Brain microvascular endothelial cell (primary cell): ENCODE measurements around the gene CMTM3.
A peak's percentile ranks its signal among the peaks of the same experiment; 100 is the strongest.

Experiments used
- DNase-seq: peaks from one replicate; pipeline ENCODE4 v3.0.0-alpha.2; 2020
- H3K27ac ChIP-seq: fragments of 250-450 bp; sonication (Bioruptor Pico); 2 replicates; pipeline ENCODE4 v1.5.1; 2020; ENCODE audit warnings: mild to moderate bottlenecking, moderate library complexity
- H3K27me3 ChIP-seq: fragments of 250-450 bp; sonication (Bioruptor Pico); replicated peaks from 2 replicates; pipeline ENCODE4 v1.5.1; 2020; ENCODE audit warnings: mild to moderate bottlenecking
- H3K36me3 ChIP-seq: fragments of 250-450 bp; sonication (Bioruptor Pico); replicated peaks from 2 replicates; pipeline ENCODE4 v1.5.1; 2020; ENCODE audit warnings: mild to moderate bottlenecking
- H3K4me3 ChIP-seq: 2 replicates; pipeline ENCODE4 v1.5.1; 2011; ENCODE audit warnings: low read depth, mild to moderate bottlenecking, control low read depth, low read length, moderate library complexity
- in situ Hi-C: cut with HindIII; loops from 2 replicates; pipeline ENCODE4 v1.10.0; 2017; ENCODE audit warnings: low sequenced_read_pairs, low pct_ligation_motif_present
- TF ChIP-seq, protein P1 (sequence below): IDR thresholded peaks from 2 replicates; pipeline ENCODE4 v1.5.1; 2011; ENCODE audit warnings: low read depth, mild to moderate bottlenecking, moderate library complexity, low read length, control low read depth, inconsistent platforms; ENCODE audit errors: missing control alignments

The CMTM3 gene

DNA sequence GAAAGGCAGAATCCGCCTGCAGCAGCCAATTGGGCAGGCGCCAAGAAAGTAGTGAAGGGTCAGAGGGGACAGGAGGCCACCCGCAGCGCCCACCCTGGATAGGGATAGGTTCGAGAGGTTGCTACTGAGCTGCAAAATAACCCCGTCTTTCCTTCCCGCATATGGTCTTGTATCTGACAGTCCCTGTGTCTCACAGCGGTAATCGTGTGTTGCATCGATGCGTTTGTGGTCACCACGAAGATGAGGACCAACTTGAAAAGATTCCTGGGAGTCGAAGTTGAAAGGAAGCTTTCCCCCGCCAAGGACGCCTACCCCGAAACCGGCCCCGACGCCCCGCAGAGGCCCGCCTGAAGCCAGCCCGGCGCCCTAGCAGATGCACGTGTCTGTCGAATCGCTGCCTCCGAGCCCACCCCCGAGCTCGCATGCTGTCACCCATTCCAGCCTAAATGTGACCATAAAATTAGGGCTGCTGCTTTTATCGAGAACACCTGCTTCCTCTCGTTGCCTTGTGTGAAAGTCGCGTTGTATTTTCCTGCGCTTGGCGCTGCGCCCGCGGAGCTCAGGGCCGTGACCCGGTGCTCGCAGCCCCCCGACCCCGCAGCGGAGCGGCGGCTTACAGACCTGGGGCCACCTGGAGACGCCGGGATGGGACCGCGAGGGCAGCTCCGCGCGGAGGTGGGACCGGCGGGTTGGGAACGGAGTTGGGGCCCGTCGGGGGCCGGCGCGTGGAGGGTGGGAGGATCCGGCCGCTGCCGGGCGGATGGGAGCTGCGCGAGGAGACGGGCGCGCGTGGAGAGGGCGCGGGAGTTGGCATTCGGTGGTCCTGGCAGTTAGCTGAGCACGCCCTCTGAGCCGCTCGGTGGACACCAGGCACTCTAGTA lies 25.6 kb upstream of the CMTM3 start, which contains the start of gene CMTM2:
TSS of gene CMTM2 (plus strand) at position 813 of the 881 bp plus-strand sequence. CDS start 145 bp downstream, outside the sequence.
- in situ Hi-C loops = no loop called here
- H3K27ac ChIP-seq = no peak within 1 kb of the TSS

DNA sequence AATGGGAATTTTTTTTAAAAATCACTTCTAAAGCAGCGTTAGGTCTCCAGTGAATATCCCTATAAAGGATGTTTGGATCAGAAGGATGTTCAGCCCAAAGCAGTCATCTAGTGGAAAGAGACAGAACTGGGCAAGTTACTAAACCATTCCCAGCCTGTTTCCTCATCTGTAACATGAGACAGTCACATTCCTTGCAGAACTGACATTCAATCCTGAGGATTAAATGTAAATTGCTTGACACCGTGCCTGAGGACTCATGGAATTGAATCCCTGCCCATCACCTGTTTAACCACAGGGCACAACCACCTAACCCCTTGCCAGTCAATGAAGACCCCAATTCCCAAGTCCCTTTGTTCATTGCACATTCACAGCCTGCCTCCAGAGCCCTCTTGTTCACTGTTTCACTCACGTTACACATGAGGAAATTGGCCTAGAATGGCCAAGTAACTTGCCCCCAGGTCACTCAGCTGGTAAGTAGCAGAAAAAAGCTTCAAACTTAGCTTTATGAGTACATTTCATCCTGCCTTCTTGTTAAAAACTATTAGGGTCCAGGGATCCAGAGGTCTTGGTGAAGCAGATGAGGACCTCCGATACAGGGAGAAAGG lies 23.8 kb upstream of the CMTM3 start:
- in situ Hi-C loops = no loop called here
- H3K4me3 ChIP-seq = no peak overlapping the region

More for the DNA sequence above, 25.6 kb upstream of the CMTM3 start, which contains the start of gene CMTM2:
- TF ChIP-seq, protein P1, sequence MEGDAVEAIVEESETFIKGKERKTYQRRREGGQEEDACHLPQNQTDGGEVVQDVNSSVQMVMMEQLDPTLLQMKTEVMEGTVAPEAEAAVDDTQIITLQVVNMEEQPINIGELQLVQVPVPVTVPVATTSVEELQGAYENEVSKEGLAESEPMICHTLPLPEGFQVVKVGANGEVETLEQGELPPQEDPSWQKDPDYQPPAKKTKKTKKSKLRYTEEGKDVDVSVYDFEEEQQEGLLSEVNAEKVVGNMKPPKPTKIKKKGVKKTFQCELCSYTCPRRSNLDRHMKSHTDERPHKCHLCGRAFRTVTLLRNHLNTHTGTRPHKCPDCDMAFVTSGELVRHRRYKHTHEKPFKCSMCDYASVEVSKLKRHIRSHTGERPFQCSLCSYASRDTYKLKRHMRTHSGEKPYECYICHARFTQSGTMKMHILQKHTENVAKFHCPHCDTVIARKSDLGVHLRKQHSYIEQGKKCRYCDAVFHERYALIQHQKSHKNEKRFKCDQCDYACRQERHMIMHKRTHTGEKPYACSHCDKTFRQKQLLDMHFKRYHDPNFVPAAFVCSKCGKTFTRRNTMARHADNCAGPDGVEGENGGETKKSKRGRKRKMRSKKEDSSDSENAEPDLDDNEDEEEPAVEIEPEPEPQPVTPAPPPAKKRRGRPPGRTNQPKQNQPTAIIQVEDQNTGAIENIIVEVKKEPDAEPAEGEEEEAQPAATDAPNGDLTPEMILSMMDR = no peak
- Histone ChIP-seq H3K36me3 (no peaks in the 10 kb centered on the region), H3K27me3 (peaks cover 10% of the 10 kb centered on the region), H3K4me3 (peak within 1 kb of the TSS; percentile 34)
- DNase-seq = no peak

DNA sequence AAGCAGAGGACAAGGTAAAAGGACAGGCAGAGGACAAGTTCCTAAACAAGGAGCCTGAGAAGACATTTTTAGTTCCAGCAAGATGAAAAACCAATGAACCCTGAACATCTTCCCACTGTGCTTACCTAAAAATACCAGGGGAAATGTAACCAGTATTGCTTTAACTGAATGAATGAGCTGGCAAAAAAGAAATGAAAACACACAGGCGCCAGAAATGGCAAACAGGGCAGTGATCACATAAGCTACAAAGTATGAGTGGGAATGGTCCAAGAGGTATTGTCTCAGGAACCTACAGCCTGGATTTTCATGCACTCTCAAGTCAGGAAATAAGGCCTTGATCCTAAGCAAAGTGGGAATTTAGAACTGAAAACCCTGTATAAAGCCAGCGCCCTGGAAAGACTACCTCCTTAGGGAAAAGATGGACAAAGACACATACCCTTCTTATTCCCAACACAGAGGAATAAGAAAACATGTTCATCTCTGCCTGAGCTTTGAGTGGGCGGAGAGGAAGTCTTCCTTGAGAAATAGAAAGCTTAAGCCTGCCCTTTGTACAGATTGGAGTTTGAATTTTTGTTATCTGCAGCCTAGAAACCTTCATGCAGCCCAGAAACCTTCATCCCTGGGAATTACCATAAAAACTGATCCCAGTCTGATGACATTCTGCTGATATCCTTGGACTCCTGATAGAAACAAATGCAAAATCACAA lies 23.1 kb upstream of the CMTM3 start:
- peak; percentile 33 for DNase-seq
- H3K36me3 ChIP-seq = no peaks in the 10 kb centered on the region
- H3K27ac ChIP-seq = no peak overlapping the region
- H3K27me3 ChIP-seq = peaks cover 10% of the 10 kb centered on the region
- no peak overlapping the region for H3K4me3 ChIP-seq
- TF ChIP-seq, protein P1 = no peak
- in situ Hi-C loops = no loop called here

More for the DNA sequence above, 23.8 kb upstream of the CMTM3 start:
- no peaks in the 10 kb centered on the region for H3K36me3 ChIP-seq
- DNase-seq = peak; percentile 60
- H3K27ac ChIP-seq = no peak overlapping the region
- peaks cover 10% of the 10 kb centered on the region for H3K27me3 ChIP-seq
- TF ChIP-seq, protein P1 = peak; percentile 29

DNA sequence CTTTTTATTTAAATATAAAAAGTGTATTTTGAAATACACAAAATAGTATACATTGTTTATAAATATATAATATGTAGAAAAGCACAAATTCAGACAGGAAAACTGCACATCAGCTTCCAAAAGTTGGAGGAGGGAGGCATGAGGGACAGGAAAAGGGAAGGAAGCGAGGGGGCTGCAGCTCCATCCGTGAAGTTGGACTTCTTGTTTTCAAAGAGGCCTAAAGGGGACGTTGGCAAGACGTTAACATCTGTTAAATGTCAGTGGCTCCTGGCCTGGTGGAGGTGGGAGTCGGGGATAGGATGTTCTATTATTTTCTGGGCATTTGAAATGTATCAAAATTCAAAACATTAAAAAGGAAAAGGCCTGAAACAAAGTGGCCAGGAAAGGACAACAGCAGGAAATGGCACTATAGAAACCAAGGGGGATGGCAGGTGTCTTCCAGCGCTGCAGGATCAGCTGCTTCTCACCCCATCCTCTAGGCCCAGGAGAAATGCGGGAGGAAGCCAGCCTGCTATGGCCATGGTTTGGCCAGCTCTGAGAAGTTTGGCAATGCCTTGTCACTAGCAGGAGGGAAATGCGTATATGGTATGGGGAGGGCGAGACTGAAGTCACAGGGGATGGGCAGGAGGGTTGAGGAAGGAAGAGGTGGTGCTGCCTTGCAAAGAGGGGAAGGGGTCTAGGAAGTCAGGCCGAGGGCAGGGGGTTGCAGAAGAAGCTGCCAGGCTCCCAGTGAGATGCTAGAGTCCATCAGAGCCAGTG lies 18.8 kb upstream of the CMTM3 start:
- no peaks in the 10 kb centered on the region for H3K36me3 ChIP-seq
- H3K27me3 ChIP-seq = no peaks in the 10 kb centered on the region
- TF ChIP-seq, protein P1 = no peak
- in situ Hi-C loops = no loop called here
- no peak overlapping the region for H3K27ac ChIP-seq
- H3K4me3 ChIP-seq = no peak overlapping the region
- DNase-seq = no peak

DNA sequence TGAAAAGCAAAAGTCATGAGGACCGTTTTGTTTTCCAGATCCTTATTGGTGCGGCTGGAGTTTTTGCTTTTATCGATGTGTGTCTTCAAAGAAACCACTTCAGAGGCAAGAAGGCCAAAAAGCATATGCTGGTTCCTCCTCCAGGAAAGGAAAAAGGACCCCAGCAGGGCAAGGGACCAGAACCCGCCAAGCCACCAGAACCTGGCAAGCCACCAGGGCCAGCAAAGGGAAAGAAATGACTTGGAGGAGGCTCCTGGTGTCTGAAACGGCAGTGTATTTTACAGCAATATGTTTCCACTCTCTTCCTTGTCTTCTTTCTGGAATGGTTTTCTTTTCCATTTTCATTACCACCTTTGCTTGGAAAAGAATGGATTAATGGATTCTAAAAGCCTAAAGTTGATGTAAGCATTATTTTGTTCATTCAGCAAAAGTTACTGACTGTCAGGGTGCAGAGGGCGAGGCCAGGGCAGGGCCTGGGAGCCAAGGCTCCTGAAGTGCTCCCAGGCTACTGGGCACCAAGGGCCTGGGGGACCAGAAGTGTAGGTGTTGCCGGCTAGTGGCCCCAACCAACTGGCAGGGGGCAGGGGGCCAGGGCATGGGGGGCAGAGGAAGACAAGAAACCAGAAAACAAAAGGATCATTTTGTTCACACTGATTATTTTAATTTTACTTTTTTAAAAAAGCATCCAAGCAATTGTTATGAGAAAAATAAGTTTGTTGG lies 16.5 kb upstream of the CMTM3 start:
- TF ChIP-seq, protein P1 = no peak
- in situ Hi-C loops = no loop called here

More for the DNA sequence above, 16.5 kb upstream of the CMTM3 start:
- DNase-seq = no peak
- Histone ChIP-seq H3K27me3 (no peaks in the 10 kb centered on the region), H3K4me3 (no peak overlapping the region), H3K36me3 (no peaks in the 10 kb centered on the region), H3K27ac (no peak overlapping the region)
